Stimulated activated CD4-positive, alpha-beta T cell treated with anti-CD3 and anti-CD28 coated beads, Interleukin-4, amount 100 ng/mL, for 1 hour (primary cell): ENCODE measurements around the gene GDF9.

Experiments used
- DNase-seq: peaks from one replicate; pipeline ENCODE4 v3.0.0-alpha.2; 2020

Gene GDF9

GRCh38 chr5:132816083-132816482 lies 50.2 kb downstream of the GDF9 start:
- DNase-seq: no peak

GRCh38 chr5:132815454-132815853 lies 50.8 kb downstream of the GDF9 start:
- no peak for DNase-seq

- DNase-seq: no peak
Observed at GRCh38 chr5:132814503-132815294, 51.6 kb downstream of the GDF9 start.

GRCh38 chr5:132813599-132814502 lies 52.4 kb downstream of the GDF9 start:
- DNase-seq: no peak

GRCh38 chr5:132812781-132813598 lies 53.3 kb downstream of the GDF9 start, which contains the start of gene SOWAHA:
SOWAHA (plus strand) TSS chr5:132813302; CDS start chr5:132813622, 320 bp downstream.
- DNase-seq: no peak

DNA sequence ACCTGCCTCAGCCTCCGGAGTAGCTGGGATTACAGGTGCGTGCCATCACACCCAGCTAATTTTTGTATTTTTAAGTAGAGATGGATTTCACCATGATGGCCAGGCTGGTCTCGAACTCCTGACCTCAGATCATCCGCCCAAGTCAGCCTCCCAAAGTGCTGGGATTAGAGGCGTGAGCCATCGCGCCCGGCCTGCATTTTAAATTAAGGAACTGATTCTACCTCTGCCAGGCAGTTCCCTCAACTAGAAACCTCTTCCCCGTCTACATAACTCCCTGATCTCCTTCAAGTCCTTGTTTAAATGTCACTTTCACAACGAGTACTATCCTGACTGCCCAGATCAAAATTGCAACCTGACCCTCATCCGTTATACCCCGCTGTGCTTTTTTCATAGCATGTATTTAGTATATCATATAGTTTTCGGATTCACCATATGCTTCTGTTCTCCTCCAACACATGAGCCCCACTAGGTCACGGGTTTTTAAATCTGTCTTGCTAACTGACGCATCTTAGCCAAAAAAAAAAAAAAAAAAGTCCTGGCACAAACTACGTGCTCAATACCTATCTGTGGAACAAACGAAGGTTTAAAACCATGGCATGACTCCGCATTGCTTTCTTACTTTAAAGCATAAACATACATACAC lies 54.0 kb downstream of the GDF9 start:
- no peak for DNase-seq
